GM21576 (cell line): Measurements from ENCODE around the gene CPT1B.
"Not testable (repeated sequence)": the region's sequence is repeated elsewhere in the genome, so short reads cannot be mapped to it uniquely, and the experiment has no call there.

Source experiments
- ATAC-seq: cut with Tn5 transposase; IDR thresholded peaks from one replicate; pipeline ENCODE4 v1.9.1; 2021; ENCODE audit warnings: mild to moderate bottlenecking, moderate library complexity; ENCODE audit not compliant: unreplicated experiment

Gene CPT1B

GRCh38 chr22:50529897-50530579 is 48.2 kb downstream of the CPT1B start, which contains the start of gene TYMP:
TYMP (minus strand) TSS chr22:50530012; CDS start chr22:50529709, 303 bp downstream.
- ATAC-seq: no peak

GRCh38 chr22:50529416-50529896 is 48.8 kb downstream of the CPT1B start:
- ATAC-seq: no peak

GRCh38 chr22:50528682-50529415 is 49.4 kb downstream of the CPT1B start:
- ATAC-seq: no peak

- ATAC-seq: no peak
Measured at GRCh38 chr22:50527921-50528681, 50.1 kb downstream of the CPT1B start.

- no peak for ATAC-seq
Measured at GRCh38 chr22:50526834-50527801, 51.1 kb downstream of the CPT1B start.

- ATAC-seq: peak; percentile 26
Measured at GRCh38 chr22:50526108-50526833, 52.0 kb downstream of the CPT1B start.

GRCh38 chr22:50525858-50526107 is 52.4 kb downstream of the CPT1B start:
- ATAC-seq: peak; percentile 16

- ATAC-seq: peak; percentile 35
Measured at GRCh38 chr22:50525104-50525857, 52.9 kb downstream of the CPT1B start, which contains the start of gene SCO2. SCO2 (minus strand) TSS chr22:50525598; CDS start chr22:50524411, 1,187 bp downstream.

GRCh38 chr22:50524676-50525103 is 53.5 kb downstream of the CPT1B start:
- no peak for ATAC-seq

- ATAC-seq: no peak
Measured at GRCh38 chr22:50523806-50524675, 54.2 kb downstream of the CPT1B start.

GRCh38 chr22:50523458-50523805 is 54.8 kb downstream of the CPT1B start:
- ATAC-seq: no peak

GRCh38 chr22:50522806-50523438 is 55.3 kb downstream of the CPT1B start:
- no peak for ATAC-seq

GRCh38 chr22:50522208-50522805 is 55.9 kb downstream of the CPT1B start:
- ATAC-seq: no peak

GRCh38 chr22:50521710-50522109 is 56.5 kb downstream of the CPT1B start:
- no peak for ATAC-seq

- no peak for ATAC-seq
Measured at GRCh38 chr22:50520826-50521453, 57.3 kb downstream of the CPT1B start.

- ATAC-seq: not testable (repeated sequence)
Measured at GRCh38 chr22:50520184-50520583, 58.0 kb downstream of the CPT1B start.

GRCh38 chr22:50519151-50519550 is 59.1 kb downstream of the CPT1B start:
- ATAC-seq: no peak
